K562 (cell line): ENCODE measurements around the gene ITGAE. TPM values are rescaled to one million over a fixed set of nuclear protein-coding genes. Genes with fewer than 3 reads are reported as not detected.

ENCODE experiments used
- ATAC-seq: fragments of 200-7000 bp; cut with Tn5 transposase; 3 replicates; pipeline ENCODE4 v1.9.1; 2020; ENCODE audit warnings: moderate library complexity
- BruUV-seq: library from RNA; stranded (reverse); fragments of 400-500 nt; replicated peaks from 2 replicates; lab custom pipeline; 2021; lab: Mats Ljungman, UMichigan
- CTCF ChIA-PET: fragments of 300-600 bp; formaldehyde crosslinking; extraction: SDS; loops from one replicate; lab custom pipeline; 2021; ENCODE audit warnings: low intra/inter-chr PET ratio; lab: Yijun Ruan, JAX
- POLR2A ChIA-PET: fragments of 300-600, 350-650 bp; sonication (Branson Sonifier 250); formaldehyde crosslinking; extraction: SDS; loops from one replicate; lab custom pipeline; 2021; ENCODE audit warnings: antibody characterized with exemption, inconsistent platforms; lab: Yijun Ruan, JAX
- DNase-seq, 4 experiments: peaks; one replicate each; pipeline versions ENCODE4 v3.0.0 to v3.0.0-alpha.2; 2011 to 2018; ENCODE audit warnings: low spot score in 3 of 4, mixed read lengths in 3 of 4; ENCODE audit errors: extremely low read depth in 1 of 4
- FAIRE-seq: peaks from 2 replicates; lab custom pipeline; 2011; peaks lifted over from hg19 to GRCh38; lab: Jason Lieb, UNC
- H2AFZ ChIP-seq: 2 replicates; pipeline ENCODE4 v1.6.0; 2011; ENCODE audit warnings: low read depth, low read length, control low read depth, inconsistent platforms
- H3K27ac ChIP-seq: fragments of 200-600 bp; 3 replicates; pipeline ENCODE4 v1.8.0; 2011; ENCODE audit warnings: low read depth, mild to moderate bottlenecking, control low read depth, inconsistent platforms, low read length, moderate library complexity, mixed read lengths; ENCODE audit errors: extremely low read depth
- H3K27me3 ChIP-seq, 2 experiments: fragments of 300-600 bp in 1 of 2; 2 replicates in 1 of 2; 3 replicates in 1 of 2; pipeline versions ENCODE4 v1.6.0 to v1.8.0; 2011; ENCODE audit warnings: inconsistent platforms in 2 of 2, low read length in 2 of 2, mild to moderate bottlenecking in 1 of 2, mixed read lengths in 1 of 2, moderate library complexity in 1 of 2; ENCODE audit not compliant: control insufficient read depth in 2 of 2, insufficient read depth in 2 of 2
- H3K36me3 ChIP-seq: fragments of 300-600 bp; 3 replicates; pipeline ENCODE4 v1.8.0; 2011; ENCODE audit warnings: mild to moderate bottlenecking, low read length, inconsistent platforms; ENCODE audit not compliant: control insufficient read depth, insufficient read depth
- H3K4me1 ChIP-seq, 2 experiments: fragments of 200-600 bp in 1 of 2; replicated peaks in 1 of 2; 2 replicates in 1 of 2; 3 replicates in 1 of 2; pipeline versions ENCODE4 v1.5.1 to v1.8.0; 2011; ENCODE audit warnings: inconsistent platforms in 2 of 2, low read length in 2 of 2, mild to moderate bottlenecking in 1 of 2, mixed read lengths in 1 of 2, moderate library complexity in 1 of 2; ENCODE audit not compliant: control insufficient read depth in 2 of 2, insufficient read depth in 2 of 2
- H3K4me2 ChIP-seq: 2 replicates; pipeline ENCODE4 v1.6.1; 2011; ENCODE audit warnings: low read length, control low read depth, inconsistent platforms, mixed read lengths; ENCODE audit not compliant: insufficient read depth
- H3K4me3 ChIP-seq: fragments of 200-600 bp; sonication (generic), shearing (Covaris generic); 2 replicates; pipeline ENCODE4 v1.5.1; 2016; ENCODE audit warnings: control low read depth, inconsistent platforms
- H3K79me2 ChIP-seq: fragments of 200-600 bp; 3 replicates; pipeline ENCODE4 v1.8.0; 2011; ENCODE audit warnings: low read length, inconsistent platforms; ENCODE audit not compliant: control insufficient read depth, insufficient read depth
- H3K9ac ChIP-seq, 2 experiments: 2 replicates each; pipeline versions ENCODE4 v1.6.0 to v1.6.1; 2011; ENCODE audit warnings: low read depth in 2 of 2, low read length in 2 of 2, control low read depth in 1 of 2, inconsistent platforms in 1 of 2, mild to moderate bottlenecking in 1 of 2, mixed read lengths in 1 of 2; ENCODE audit not compliant: insufficient read depth in 1 of 2
- H3K9me1 ChIP-seq: one replicate; pipeline ENCODE4 v1.6.0; 2011; ENCODE audit warnings: inconsistent platforms, mild to moderate bottlenecking, low read length, moderate library complexity; ENCODE audit not compliant: control insufficient read depth, insufficient read depth
- H3K9me3 ChIP-seq: replicated peaks from 2 replicates; pipeline ENCODE4 v1.5.1; 2011; ENCODE audit warnings: low read depth, low read length, inconsistent platforms; ENCODE audit not compliant: control insufficient read depth, insufficient read depth
- H4K20me1 ChIP-seq: replicated peaks from 2 replicates; pipeline ENCODE4 v1.6.1; 2011; ENCODE audit warnings: low read length, inconsistent platforms, mixed read lengths; ENCODE audit not compliant: control insufficient read depth, insufficient read depth
- ATF4 ChIP-seq: fragments of 450-650 bp; formaldehyde crosslinking; IDR thresholded peaks from 2 replicates; pipeline ENCODE4 v1.4.0; 2022; ENCODE audit warnings: mild to moderate bottlenecking, moderate library complexity
- ILF3 ChIP-seq: fragments of 450-650 bp; IDR thresholded peaks from 2 replicates; pipeline ENCODE4 v1.6.1; 2018; ENCODE audit warnings: antibody characterized with exemption, mild to moderate bottlenecking, moderate library complexity, borderline replicate concordance
- KLF6 ChIP-seq: fragments of 250-450 bp; sonication (Bioruptor Pico); IDR thresholded peaks from 2 replicates; pipeline ENCODE4 v1.4.0; 2020; ENCODE audit warnings: mild to moderate bottlenecking, moderate library complexity, borderline replicate concordance
- L3MBTL2 ChIP-seq: fragments of 450-650 bp; IDR thresholded peaks from 2 replicates; pipeline ENCODE4 v1.6.1; 2016; ENCODE audit warnings: mild to moderate bottlenecking, moderate library complexity
- NFRKB ChIP-seq: fragments of 450-650 bp; IDR thresholded peaks from 2 replicates; pipeline ENCODE4 v1.6.1; 2016; ENCODE audit warnings: low read depth
- PKNOX1 ChIP-seq: fragments of 450-650 bp; IDR thresholded peaks from 2 replicates; pipeline ENCODE4 v1.6.1; 2016
- RFX1 ChIP-seq: fragments of 450-650 bp; IDR thresholded peaks from 2 replicates; pipeline ENCODE4 v1.6.1; 2016; ENCODE audit warnings: mild to moderate bottlenecking, moderate library complexity
- STAT5B ChIP-seq: fragments of 250-450 bp; sonication (Bioruptor Pico); IDR thresholded peaks from 2 replicates; pipeline ENCODE4 v1.8.0; 2021; ENCODE audit warnings: mild to moderate bottlenecking, inconsistent platforms
- ZC3H8 ChIP-seq: fragments of 450-650 bp; IDR thresholded peaks from 2 replicates; pipeline ENCODE4 v1.6.1; 2017
- ZNF263 ChIP-seq: sonication (generic); formaldehyde crosslinking; IDR thresholded peaks from 2 replicates; pipeline ENCODE4 v1.8.0; 2022; ENCODE audit warnings: mild to moderate bottlenecking, missing genetic modification reagents, borderline replicate concordance
- ZNF311 ChIP-seq: fragments of 250-450 bp; sonication (Bioruptor Pico); IDR thresholded peaks from 2 replicates; pipeline ENCODE4 v1.4.0; 2020; ENCODE audit warnings: mild to moderate bottlenecking, moderate library complexity
- ZNF518B ChIP-seq: fragments of 250-450 bp; sonication (Bioruptor Pico); IDR thresholded peaks from 2 replicates; pipeline ENCODE4 v1.5.0; 2021; ENCODE audit warnings: mild to moderate bottlenecking, moderate library complexity
- WGBS: fragments of 100-300 bp; shearing (Covaris generic); methylation state at CpG from one replicate; pipeline ENCODE4 v1.1.6; 2016; ENCODE audit warnings: low coverage, mixed read lengths; ENCODE audit not compliant: insufficient coverage; ENCODE audit errors: missing lambda C conversion rate; 5-methylcytosine and 5-hydroxymethylcytosine counted together
- in situ Hi-C: fragments of 300-500 bp; cut with MboI; formaldehyde crosslinking; loops from 4 replicates; pipeline ENCODE4 v1.15.0; 2018; ENCODE audit warnings: inconsistent platforms, mixed read lengths
- intact Hi-C: fragments of 100-400 bp; cut with micrococcal nuclease; formaldehyde crosslinking; loops from 2 replicates; pipeline ENCODE4 v1.14.2; 2022
- polyA plus RNA-seq, 8 experiments: library from polyadenylated mRNA; depleted of rRNA in 4 of 8; stranded (reverse) in 5 of 8; unstranded in 3 of 8; fragments of >200 nt; fragmentation: Nextera tagmentation in 2 of 8; fragmentation: Illumina TruSeq in 1 of 8; extraction: Ambion mirVana in 2 of 8; extraction: Trizol in 1 of 8; gene quantifications; 2 replicates each; pipeline versions ENCODE4 v1.2.1 to v1.2.3, GENCODE V29; 2011 to 2014; ENCODE audit warnings: inconsistent platforms in 1 of 8, missing spikeins in 1 of 8
- total RNA-seq, 7 experiments: library from RNA; depleted of rRNA in 6 of 7; stranded (reverse); fragments of >200 nt in 6 of 7; fragmentation: Illumina TruSeq in 2 of 7; extraction: Trizol in 2 of 7; gene quantifications; 2 replicates each; pipeline versions ENCODE4 v1.2.1 to v1.2.3, GENCODE V29; 2011 to 2021; ENCODE audit warnings: low replicate concordance in 1 of 7

ITGAE gene
- total and polyA plus RNA-seq, 9 of the 15 experiments (the other 6 are each of a cell fraction or from before 2014, with no cell fraction given) = 14.8 to 160 (median 27.0) TPM

- Histone ChIP-seq H3K9me3 (no peaks in the 10 kb centered on the region), H3K27me3 (no peaks in the 10 kb centered on the region), H3K79me2 (no peaks in the 10 kb centered on the region), H3K36me3 (no peaks in the 10 kb centered on the region), H3K4me3 (no peak overlapping the region), H3K4me1 (no peaks in the 10 kb centered on the region; a peak in 2 of 5 replicates), H3K27ac (no peak overlapping the region), H3K9me1 (no peaks in the 10 kb centered on the region), H4K20me1 (no peaks in the 10 kb centered on the region), H3K9ac (no peak overlapping the region), H2AFZ (no peak overlapping the region), H3K4me2 (no peak overlapping the region)
- FAIRE-seq (no peak), DNase-seq (no peak), ATAC-seq (no peak)
- CTCF ChIA-PET = no interaction called here
- intact Hi-C loops = no loop called here
- WGBS = 55% methylated on average over 11 of the region's 16 CpGs
- in situ Hi-C loops = no loop called here
- POLR2A ChIA-PET = interaction anchor here (0.7 kb wide), 1 partner anchor 18 kb away, joined by 4 read pairs; no protein-coding TSS in a partner anchor
- no TSS peak for BruUV-seq
- TF ChIP-seq NFRKB (no peak), RFX1 (peak; percentile 44), PKNOX1 (0 out of 2 replicates have a peak, but pooled peaks have one; percentile 6), STAT5B (CRISPR knock-in tag) (no peak)
Measured at GRCh38 chr17:3771140-3771539, 29.8 kb downstream of the ITGAE start.

DNA sequence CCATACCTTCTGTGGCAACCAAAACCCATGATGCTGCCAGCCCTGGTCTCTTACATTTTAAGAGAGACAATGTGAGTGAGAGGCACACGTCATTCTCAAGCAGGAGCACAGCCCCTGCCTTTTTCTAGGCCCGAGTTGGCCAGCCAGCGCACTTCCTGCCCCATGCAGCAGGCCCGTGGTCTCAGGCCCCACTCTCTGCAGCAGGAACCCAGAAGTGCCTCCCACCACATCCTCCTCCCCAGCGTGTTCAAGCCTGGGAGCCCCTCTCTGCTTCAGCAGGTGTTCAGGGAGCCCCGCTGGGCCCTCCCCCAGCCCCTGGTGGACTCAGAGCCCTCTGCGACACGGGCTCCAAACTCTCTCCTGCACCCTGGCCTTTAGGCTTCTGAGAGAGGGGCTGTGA is 30.5 kb downstream of the ITGAE start:
- Histone ChIP-seq H3K27me3 (no peaks in the 10 kb centered on the region), H3K4me1 (peaks cover 4 to 6% of the 10 kb centered on the region in 2 experiments; a peak in 3 of 5 replicates), H3K4me3 (no peak overlapping the region), H3K9me1 (no peaks in the 10 kb centered on the region), H3K27ac (no peak overlapping the region), H3K9ac (peak overlapping the region in 1 of 2 experiments; percentile 13; a peak in 1 of 4 replicates), H3K79me2 (no peaks in the 10 kb centered on the region), H3K36me3 (no peaks in the 10 kb centered on the region), H2AFZ (no peak overlapping the region), H4K20me1 (no peaks in the 10 kb centered on the region), H3K9me3 (no peaks in the 10 kb centered on the region), H3K4me2 (no peak overlapping the region)
- ChIA-PET POLR2A (no interaction called here), CTCF (no interaction called here)
- 17% methylated on average over 6 of the region's 8 CpGs for WGBS
- FAIRE-seq (no peak), ATAC-seq (no peak), DNase-seq (no peak)
- in situ Hi-C loops (no loop called here), intact Hi-C loops (no loop called here)
- no TSS peak for BruUV-seq
- TF ChIP-seq ZNF518B (CRISPR knock-in tag) (no peak), L3MBTL2 (no peak), ZNF263 (no peak), ATF4 (CRISPR knock-in tag) (no peak), KLF6 (CRISPR knock-in tag) (no peak), ZNF311 (CRISPR knock-in tag) (no peak), ZC3H8 (no peak), ILF3 (no peak)
